CD14-positive monocyte (primary cell): ENCODE data around the gene TMEM272. TPM values are rescaled to one million over a fixed set of nuclear protein-coding genes. Genes with fewer than 3 reads are reported as not detected.

Experiments used
- DNase-seq, 3 donors: peaks; one replicate each; pipeline ENCODE4 v3.0.0-alpha.2; 2011 to 2022
- H2AFZ ChIP-seq: 2 replicates; pipeline ENCODE4 v1.6.0; 2012; ENCODE audit warnings: mild to moderate bottlenecking, low read depth, low read length, inconsistent platforms; ENCODE audit not compliant: insufficient read depth, poor library complexity, severe bottlenecking
- H3K27ac ChIP-seq, 2 donors: 1 replicate in 1 of 2; 2 replicates in 1 of 2; pipeline ENCODE4 v1.5.1; 2012 to 2013; ENCODE audit warnings: low read length in 2 of 2, control low read depth in 1 of 2, inconsistent platforms in 1 of 2, low read depth in 1 of 2, mild to moderate bottlenecking in 1 of 2
- H3K27me3 ChIP-seq, 2 donors: one replicate each; pipeline versions ENCODE4 v1.6.0 to v1.6.1; 2011 to 2013; ENCODE audit warnings: low read length in 2 of 2; ENCODE audit not compliant: control insufficient read depth in 2 of 2, insufficient read depth in 2 of 2
- H3K36me3 ChIP-seq, 2 donors: replicated peaks in 1 of 2; 1 replicate in 1 of 2; 2 replicates in 1 of 2; pipeline versions ENCODE4 v1.5.1 to v1.6.1; 2012 to 2013; ENCODE audit warnings: low read length in 2 of 2, control low read depth in 1 of 2, inconsistent platforms in 1 of 2, mild to moderate bottlenecking in 1 of 2; ENCODE audit not compliant: insufficient read depth in 2 of 2, control insufficient read depth in 1 of 2
- H3K4me1 ChIP-seq, 2 donors: 1 replicate in 1 of 2; 2 replicates in 1 of 2; pipeline versions ENCODE4 v1.5.1 to v1.6.1; 2012 to 2013; ENCODE audit warnings: low read length in 2 of 2, control low read depth in 1 of 2, inconsistent platforms in 1 of 2, mild to moderate bottlenecking in 1 of 2, moderate library complexity in 1 of 2; ENCODE audit not compliant: insufficient read depth in 2 of 2, control insufficient read depth in 1 of 2
- H3K4me2 ChIP-seq: replicated peaks from 2 replicates; pipeline ENCODE3; 2012; ENCODE audit warnings: low read length, moderate library complexity, mild to moderate bottlenecking; ENCODE audit not compliant: poor library complexity, severe bottlenecking; ENCODE audit errors: extremely low read depth
- H3K4me3 ChIP-seq, 3 experiments: fragments of 200-600 bp in 1 of 3; sonication (generic) in 1 of 3; replicated peaks in 1 of 3; 1 replicate in 2 of 3; 2 replicates in 1 of 3; pipeline ENCODE4 v1.5.1; 2011 to 2013; ENCODE audit warnings: low read length in 3 of 3, mild to moderate bottlenecking in 3 of 3, control low read depth in 2 of 3, low read depth in 2 of 3, inconsistent platforms in 1 of 3, moderate library complexity in 1 of 3
- H3K79me2 ChIP-seq: 2 replicates; pipeline ENCODE4 v1.6.0; 2012; ENCODE audit warnings: mild to moderate bottlenecking, control low read depth, inconsistent platforms, low read length, moderate library complexity; ENCODE audit not compliant: insufficient read depth
- H3K9ac ChIP-seq: 2 replicates; pipeline ENCODE4 v1.6.0; 2017; ENCODE audit warnings: low read length, mild to moderate bottlenecking; ENCODE audit not compliant: insufficient read depth, poor library complexity, severe bottlenecking
- H3K9me3 ChIP-seq, 2 donors: replicated peaks in 1 of 2; 1 replicate in 1 of 2; 2 replicates in 1 of 2; pipeline versions ENCODE4 v1.5.1 to v1.6.1; 2012 to 2013; ENCODE audit warnings: low read length in 2 of 2, control low read depth in 1 of 2; ENCODE audit not compliant: control insufficient read depth in 1 of 2, insufficient read depth in 1 of 2
- H4K20me1 ChIP-seq: 2 replicates; pipeline ENCODE4 v1.6.0; 2012; ENCODE audit warnings: mild to moderate bottlenecking, low read length, control low read depth, moderate library complexity; ENCODE audit not compliant: insufficient read depth
- H3K27ac Mint-ChIP-seq, 7 donors: one replicate each; pipeline ENCODE4 v1.8.0; 2020; ENCODE audit warnings: mild to moderate bottlenecking in 7 of 7, mixed read lengths in 7 of 7, moderate library complexity in 6 of 7, inconsistent platforms in 2 of 7
- H3K27me3 Mint-ChIP-seq, 3 donors: one replicate each; pipeline ENCODE4 v1.8.0; 2021 to 2022; ENCODE audit warnings: low read depth in 3 of 3, mild to moderate bottlenecking in 3 of 3, mixed read lengths in 3 of 3, moderate library complexity in 3 of 3, inconsistent platforms in 1 of 3
- H3K36me3 Mint-ChIP-seq, 2 donors: one replicate each; pipeline ENCODE4 v1.8.0; 2020; ENCODE audit warnings: mixed read lengths in 2 of 2, inconsistent platforms in 1 of 2, mild to moderate bottlenecking in 1 of 2
- H3K4me1 Mint-ChIP-seq: one replicate; pipeline ENCODE4 v1.8.0; 2020; ENCODE audit warnings: mild to moderate bottlenecking, mixed read lengths
- H3K4me3 Mint-ChIP-seq, 2 donors: one replicate each; pipeline ENCODE4 v1.8.0; 2020; ENCODE audit warnings: mild to moderate bottlenecking in 2 of 2, mixed read lengths in 2 of 2, moderate library complexity in 1 of 2
- H3K9me3 Mint-ChIP-seq, 7 donors: one replicate each; pipeline ENCODE4 v1.8.0; 2020 to 2022; ENCODE audit warnings: mixed read lengths in 7 of 7, mild to moderate bottlenecking in 6 of 7, moderate library complexity in 6 of 7, inconsistent platforms in 2 of 7
- WGBS: methylation state at CpG from one replicate; pipeline ENCODE4 v1.1.5; 2013; ENCODE audit warnings: missing lambda C conversion rate; ENCODE audit not compliant: insufficient coverage; 5-methylcytosine and 5-hydroxymethylcytosine counted together
- intact Hi-C, 2 donors: fragments of 100-400 bp; cut with micrococcal nuclease; formaldehyde crosslinking; loops; one replicate each; pipeline versions ENCODE4 v1.15.0 to v1.15.1; 2023
- polyA plus RNA-seq, 3 donors: library from polyadenylated mRNA; depleted of rRNA in 1 of 3; unstranded in 2 of 3; stranded (reverse) in 1 of 3; fragments of 300-500 nt in 2 of 3; fragments of >200 nt in 1 of 3; fragmentation: Illumina TruSeq in 2 of 3; gene quantifications; 1 replicate in 2 of 3; 2 replicates in 1 of 3; pipeline ENCODE4 v1.2.3, GENCODE V29; 2012 to 2021
- TF ChIP-seq, protein P1 (sequence below): fragments of 200-600 bp; IDR thresholded peaks from one replicate; pipeline ENCODE4 v1.8.0; 2022; ENCODE audit warnings: antibody characterized with exemption, mild to moderate bottlenecking

TMEM272 gene
- polyA plus RNA-seq, 3 donors, result 0.07 TPM; not detected in 2

DNA sequence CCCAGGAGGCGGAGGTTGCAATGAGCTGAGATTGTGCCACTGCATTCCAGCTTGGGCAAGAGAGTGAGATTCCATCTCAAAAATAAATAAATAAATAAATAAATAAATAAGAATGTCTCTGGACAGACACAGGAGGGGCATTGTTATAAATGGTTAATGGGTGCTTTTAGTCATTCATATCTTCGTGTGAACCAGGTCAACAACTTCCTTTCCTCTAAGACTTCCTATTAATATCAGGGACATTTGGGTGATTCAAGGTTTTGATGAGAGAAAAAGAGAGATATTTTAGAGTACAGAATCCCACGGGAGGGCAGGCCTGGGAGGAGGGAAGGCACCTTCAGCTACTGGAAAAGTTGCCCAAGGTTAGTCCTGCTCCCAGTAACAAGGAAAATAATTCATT, 64.9 kb downstream of the TMEM272 start:
- Histone ChIP-seq H3K4me2 (no peak overlapping the region), H3K79me2 (no peaks in the 10 kb centered on the region), H2AFZ (no peak overlapping the region), H3K9ac (no peak overlapping the region), H4K20me1 (no peaks in the 10 kb centered on the region), H3K27ac (no peak overlapping the region), H3K4me1 (peaks cover 0 to 7% of the 10 kb centered on the region in 2 donors), H3K36me3 (no peaks in the 10 kb centered on the region), H3K27me3 (peaks cover 0 to 13% of the 10 kb centered on the region in 2 donors), H3K9me3 (no peaks in the 10 kb centered on the region), H3K4me3 (no peak overlapping the region)
- no peak overlapping the region for H3K27ac Mint-ChIP-seq
- H3K9me3 Mint-ChIP-seq, result peaks cover 0 to 4% (median 0%) of the 10 kb centered on the region in 7 donors
- H3K36me3 Mint-ChIP-seq, result peaks cover 0 to 5% of the 10 kb centered on the region in 2 donors
- H3K4me3 Mint-ChIP-seq, result no peak overlapping the region
- WGBS, result no CpG with 5 or more reads among the region's 3 CpGs
- no peak for DNase-seq
- intact Hi-C loops, result no loop called here
- TF ChIP-seq, protein P1, sequence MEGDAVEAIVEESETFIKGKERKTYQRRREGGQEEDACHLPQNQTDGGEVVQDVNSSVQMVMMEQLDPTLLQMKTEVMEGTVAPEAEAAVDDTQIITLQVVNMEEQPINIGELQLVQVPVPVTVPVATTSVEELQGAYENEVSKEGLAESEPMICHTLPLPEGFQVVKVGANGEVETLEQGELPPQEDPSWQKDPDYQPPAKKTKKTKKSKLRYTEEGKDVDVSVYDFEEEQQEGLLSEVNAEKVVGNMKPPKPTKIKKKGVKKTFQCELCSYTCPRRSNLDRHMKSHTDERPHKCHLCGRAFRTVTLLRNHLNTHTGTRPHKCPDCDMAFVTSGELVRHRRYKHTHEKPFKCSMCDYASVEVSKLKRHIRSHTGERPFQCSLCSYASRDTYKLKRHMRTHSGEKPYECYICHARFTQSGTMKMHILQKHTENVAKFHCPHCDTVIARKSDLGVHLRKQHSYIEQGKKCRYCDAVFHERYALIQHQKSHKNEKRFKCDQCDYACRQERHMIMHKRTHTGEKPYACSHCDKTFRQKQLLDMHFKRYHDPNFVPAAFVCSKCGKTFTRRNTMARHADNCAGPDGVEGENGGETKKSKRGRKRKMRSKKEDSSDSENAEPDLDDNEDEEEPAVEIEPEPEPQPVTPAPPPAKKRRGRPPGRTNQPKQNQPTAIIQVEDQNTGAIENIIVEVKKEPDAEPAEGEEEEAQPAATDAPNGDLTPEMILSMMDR, result no peak
- H3K27me3 Mint-ChIP-seq, result peaks cover 8 to 28% (median 18%) of the 10 kb centered on the region in 3 donors
- H3K4me1 Mint-ChIP-seq, result peaks cover 10% of the 10 kb centered on the region

DNA sequence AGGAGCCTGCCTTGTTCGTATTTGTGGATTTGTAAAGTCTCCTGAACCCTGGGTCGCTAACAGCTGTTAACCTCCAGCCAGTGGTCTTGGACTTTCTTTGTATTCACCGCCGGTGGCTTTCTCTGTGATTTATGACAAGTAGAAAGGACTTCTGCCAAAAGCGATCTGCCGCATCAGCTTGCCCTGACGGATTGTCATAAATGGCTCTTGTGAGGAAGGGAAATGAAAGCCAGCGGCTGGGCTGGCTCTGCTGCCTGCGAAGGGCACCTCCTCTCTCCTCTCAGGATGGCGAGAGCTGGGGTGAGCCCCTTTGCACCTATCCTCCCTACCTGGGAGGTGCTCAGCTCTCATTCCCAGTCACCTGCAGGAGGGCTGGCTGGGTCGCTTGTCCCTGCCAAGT, 66.6 kb downstream of the TMEM272 start:
- Histone ChIP-seq H3K79me2 (no peaks in the 10 kb centered on the region), H4K20me1 (no peaks in the 10 kb centered on the region), H3K36me3 (no peaks in the 10 kb centered on the region), H3K4me1 (peaks cover 0 to 7% of the 10 kb centered on the region in 2 donors), H3K27me3 (peaks cover 0 to 18% of the 10 kb centered on the region in 2 donors), H3K27ac (no peak overlapping the region), H3K4me2 (no peak overlapping the region), H3K9me3 (no peaks in the 10 kb centered on the region), H2AFZ (no peak overlapping the region), H3K9ac (no peak overlapping the region), H3K4me3 (no peak overlapping the region)
- peaks cover 8 to 28% (median 20%) of the 10 kb centered on the region in 3 donors for H3K27me3 Mint-ChIP-seq
- no peak for DNase-seq
- peaks cover 10% of the 10 kb centered on the region for H3K4me1 Mint-ChIP-seq
- intact Hi-C loops, result no loop called here
- H3K4me3 Mint-ChIP-seq, result peak overlapping the region in 1 of 2 donors; percentile 46
- H3K27ac Mint-ChIP-seq, result peak overlapping the region in 1 of 7 donors; percentile 18
- TF ChIP-seq, protein P1, result no peak
- peaks cover 0 to 5% of the 10 kb centered on the region in 2 donors for H3K36me3 Mint-ChIP-seq
- 13% methylated on average over 4 of the region's 11 CpGs for WGBS
- H3K9me3 Mint-ChIP-seq, result peaks cover 0 to 4% (median 0%) of the 10 kb centered on the region in 7 donors
